GM12878 (cell line): ENCODE results near the gene SNRNP25.

Experiments
- ASH2L ChIP-seq: fragments of 300-600, 200-600 bp; sonication (generic); IDR thresholded peaks from 2 replicates; pipeline ENCODE4 v1.6.1; 2017; ENCODE audit warnings: low read depth, mild to moderate bottlenecking, borderline replicate concordance
- BHLHE40 ChIP-seq, 2 experiments: fragments of 450-650 bp in 1 of 2; IDR thresholded peaks; 2 replicates each; pipeline ENCODE4 v1.6.1; 2011 to 2017; ENCODE audit warnings: low read depth in 2 of 2, borderline replicate concordance in 1 of 2, improper control_type of control experiment in 1 of 2, low read length in 1 of 2, mild to moderate bottlenecking in 1 of 2
- DPF2 ChIP-seq: fragments of 450-650 bp; IDR thresholded peaks from 2 replicates; pipeline ENCODE4 v1.6.1; 2017; ENCODE audit warnings: mild to moderate bottlenecking
- EZH2 ChIP-seq: IDR thresholded peaks from 2 replicates; pipeline ENCODE4 v1.6.1; 2012; ENCODE audit warnings: low read depth, mild to moderate bottlenecking, control low read depth, inconsistent platforms, low read length, borderline replicate concordance; ENCODE audit not compliant: control insufficient read depth
- POLR2A ChIP-seq: IDR thresholded peaks from 2 replicates; pipeline ENCODE4 v1.6.1; 2011; ENCODE audit warnings: low read depth, mild to moderate bottlenecking, low read length
- RCOR1 ChIP-seq: conservative IDR thresholded peaks from 2 replicates; pipeline ENCODE4 v1.6.1; 2012; ENCODE audit warnings: low read depth, low read length, improper control_type of control experiment
- SIN3A ChIP-seq: IDR thresholded peaks from 2 replicates; pipeline ENCODE4 v1.6.1; 2012; ENCODE audit warnings: low read depth, low read length, improper control_type of control experiment
- TF ChIP-seq, protein P1 (sequence below), 3 experiments: IDR thresholded peaks in 2 of 3; conservative IDR thresholded peaks in 1 of 3; 2 replicates each; pipeline ENCODE4 v1.5.1; 2011; ENCODE audit warnings: low read depth in 3 of 3, low read length in 3 of 3, mild to moderate bottlenecking in 3 of 3, control low read depth in 2 of 3, moderate library complexity in 2 of 3, inconsistent platforms in 1 of 3, mixed read lengths in 1 of 3; ENCODE audit not compliant: control insufficient read depth in 2 of 3, insufficient read depth in 1 of 3; ENCODE audit errors: extremely low read depth in 1 of 3
- TF ChIP-seq, protein P2 (sequence below): fragments of 450-650 bp; IDR thresholded peaks from 2 replicates; pipeline ENCODE4 v1.6.1; 2017; ENCODE audit warnings: antibody characterized with exemption, mild to moderate bottlenecking, moderate library complexity

GRCh38 chr16:53346-54236 lies at the start of gene SNRNP25, which contains the start of gene POLR3K:
- TF ChIP-seq POLR2A (peak; percentile 95), BHLHE40 (IDR thresholded peaks at IDR 0.05; ENCODE audit: borderline replicate concordance in 1 of 2, low read depth in 2 of 2, low read length in 1 of 2) (peak in 1 of 2 experiments; percentile 78; a peak in 2 of 4 replicates), EZH2 (no peak), DPF2 (peak; percentile 73; the same call in 1 of the 2 replicates), RCOR1 (no peak), SIN3A (peak; percentile 81), ASH2L (no peak)
- TF ChIP-seq, protein P1, sequence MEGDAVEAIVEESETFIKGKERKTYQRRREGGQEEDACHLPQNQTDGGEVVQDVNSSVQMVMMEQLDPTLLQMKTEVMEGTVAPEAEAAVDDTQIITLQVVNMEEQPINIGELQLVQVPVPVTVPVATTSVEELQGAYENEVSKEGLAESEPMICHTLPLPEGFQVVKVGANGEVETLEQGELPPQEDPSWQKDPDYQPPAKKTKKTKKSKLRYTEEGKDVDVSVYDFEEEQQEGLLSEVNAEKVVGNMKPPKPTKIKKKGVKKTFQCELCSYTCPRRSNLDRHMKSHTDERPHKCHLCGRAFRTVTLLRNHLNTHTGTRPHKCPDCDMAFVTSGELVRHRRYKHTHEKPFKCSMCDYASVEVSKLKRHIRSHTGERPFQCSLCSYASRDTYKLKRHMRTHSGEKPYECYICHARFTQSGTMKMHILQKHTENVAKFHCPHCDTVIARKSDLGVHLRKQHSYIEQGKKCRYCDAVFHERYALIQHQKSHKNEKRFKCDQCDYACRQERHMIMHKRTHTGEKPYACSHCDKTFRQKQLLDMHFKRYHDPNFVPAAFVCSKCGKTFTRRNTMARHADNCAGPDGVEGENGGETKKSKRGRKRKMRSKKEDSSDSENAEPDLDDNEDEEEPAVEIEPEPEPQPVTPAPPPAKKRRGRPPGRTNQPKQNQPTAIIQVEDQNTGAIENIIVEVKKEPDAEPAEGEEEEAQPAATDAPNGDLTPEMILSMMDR (IDR thresholded peaks at IDR 0.05 in 2 of 3, conservative IDR thresholded peaks at IDR 0.05 in 1 of 3; ENCODE audit: control insufficient read depth in 2 of 3, extremely low read depth in 1 of 3, insufficient read depth in 1 of 3, low read depth in 3 of 3, low read length in 3 of 3), result no peak
- TF ChIP-seq, protein P2, sequence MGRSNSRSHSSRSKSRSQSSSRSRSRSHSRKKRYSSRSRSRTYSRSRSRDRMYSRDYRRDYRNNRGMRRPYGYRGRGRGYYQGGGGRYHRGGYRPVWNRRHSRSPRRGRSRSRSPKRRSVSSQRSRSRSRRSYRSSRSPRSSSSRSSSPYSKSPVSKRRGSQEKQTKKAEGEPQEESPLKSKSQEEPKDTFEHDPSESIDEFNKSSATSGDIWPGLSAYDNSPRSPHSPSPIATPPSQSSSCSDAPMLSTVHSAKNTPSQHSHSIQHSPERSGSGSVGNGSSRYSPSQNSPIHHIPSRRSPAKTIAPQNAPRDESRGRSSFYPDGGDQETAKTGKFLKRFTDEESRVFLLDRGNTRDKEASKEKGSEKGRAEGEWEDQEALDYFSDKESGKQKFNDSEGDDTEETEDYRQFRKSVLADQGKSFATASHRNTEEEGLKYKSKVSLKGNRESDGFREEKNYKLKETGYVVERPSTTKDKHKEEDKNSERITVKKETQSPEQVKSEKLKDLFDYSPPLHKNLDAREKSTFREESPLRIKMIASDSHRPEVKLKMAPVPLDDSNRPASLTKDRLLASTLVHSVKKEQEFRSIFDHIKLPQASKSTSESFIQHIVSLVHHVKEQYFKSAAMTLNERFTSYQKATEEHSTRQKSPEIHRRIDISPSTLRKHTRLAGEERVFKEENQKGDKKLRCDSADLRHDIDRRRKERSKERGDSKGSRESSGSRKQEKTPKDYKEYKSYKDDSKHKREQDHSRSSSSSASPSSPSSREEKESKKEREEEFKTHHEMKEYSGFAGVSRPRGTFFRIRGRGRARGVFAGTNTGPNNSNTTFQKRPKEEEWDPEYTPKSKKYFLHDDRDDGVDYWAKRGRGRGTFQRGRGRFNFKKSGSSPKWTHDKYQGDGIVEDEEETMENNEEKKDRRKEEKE, result no peak
